CD4-positive, alpha-beta T cell treated with Interleukin-17A for 1 hour (primary cell): ENCODE measurements around the gene KCNQ2.

ENCODE experiments used
- DNase-seq: peaks from one replicate; pipeline ENCODE4 v3.0.0-alpha.2; 2020

KCNQ2 gene

DNA sequence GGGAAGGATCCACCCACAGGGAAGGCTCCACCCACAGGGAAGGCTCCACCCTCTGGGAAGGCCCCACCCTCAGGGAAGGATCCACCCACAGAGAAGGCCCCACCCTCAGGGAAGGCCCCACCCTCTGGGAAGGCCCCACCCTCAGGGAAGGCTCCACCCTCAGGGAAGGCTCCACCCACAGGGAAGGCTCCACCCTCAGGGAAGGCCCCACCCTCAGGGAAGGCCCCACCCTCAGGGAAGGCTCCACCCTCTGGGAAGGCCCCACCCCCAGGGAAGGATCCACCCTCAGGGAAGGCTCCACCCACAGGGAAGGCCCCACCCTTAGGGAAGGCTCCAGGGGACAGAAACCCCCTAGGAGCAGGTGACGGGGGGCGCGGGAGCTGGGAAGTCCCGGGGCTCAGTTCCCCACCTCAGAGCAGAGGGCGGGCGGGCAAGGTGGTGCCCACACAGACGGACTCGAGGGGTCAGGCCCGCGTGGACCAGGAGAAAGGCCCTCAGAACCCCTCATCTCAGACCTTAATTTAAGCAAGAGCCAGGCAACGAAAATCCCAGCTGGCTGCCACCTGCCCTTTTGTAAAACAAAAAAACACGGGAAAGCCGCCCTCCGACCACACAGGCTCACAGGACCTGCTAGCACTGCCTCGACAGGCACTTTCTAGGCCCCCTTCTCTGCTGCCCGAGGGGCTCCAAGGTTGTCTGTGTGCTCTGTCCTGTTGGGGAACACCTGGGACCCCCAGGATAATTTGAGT, 39.7 kb downstream of the KCNQ2 start:
- DNase-seq, result no peak

- no peak for DNase-seq
Measured at GRCh38 chr20:63431944-63432343, 40.5 kb downstream of the KCNQ2 start.

DNA sequence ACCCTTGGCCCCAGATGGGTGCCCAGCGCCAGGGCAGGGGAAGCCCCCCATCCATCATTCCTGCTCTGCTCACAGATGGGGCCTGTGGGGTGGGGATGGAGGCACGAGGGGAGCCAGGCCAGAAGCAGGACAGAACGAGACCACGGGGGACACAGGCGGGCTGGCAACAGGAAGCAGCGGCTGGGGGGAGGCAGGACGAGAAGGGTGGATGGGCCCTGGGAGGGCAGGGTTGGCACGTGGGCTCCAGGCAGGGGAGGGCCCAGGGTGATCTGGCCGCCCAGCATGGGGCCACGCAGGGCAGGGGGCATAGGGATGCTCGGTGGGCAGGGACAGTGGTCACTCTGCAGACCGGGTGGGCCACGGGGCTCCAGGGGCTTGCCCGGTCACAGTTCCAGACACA, 41.6 kb downstream of the KCNQ2 start:
- DNase-seq, result no peak

GRCh38 chr20:63429992-63430391, 42.5 kb downstream of the KCNQ2 start:
- DNase-seq, result no peak

GRCh38 chr20:63428906-63429575, 43.4 kb downstream of the KCNQ2 start:
- no peak for DNase-seq

DNA sequence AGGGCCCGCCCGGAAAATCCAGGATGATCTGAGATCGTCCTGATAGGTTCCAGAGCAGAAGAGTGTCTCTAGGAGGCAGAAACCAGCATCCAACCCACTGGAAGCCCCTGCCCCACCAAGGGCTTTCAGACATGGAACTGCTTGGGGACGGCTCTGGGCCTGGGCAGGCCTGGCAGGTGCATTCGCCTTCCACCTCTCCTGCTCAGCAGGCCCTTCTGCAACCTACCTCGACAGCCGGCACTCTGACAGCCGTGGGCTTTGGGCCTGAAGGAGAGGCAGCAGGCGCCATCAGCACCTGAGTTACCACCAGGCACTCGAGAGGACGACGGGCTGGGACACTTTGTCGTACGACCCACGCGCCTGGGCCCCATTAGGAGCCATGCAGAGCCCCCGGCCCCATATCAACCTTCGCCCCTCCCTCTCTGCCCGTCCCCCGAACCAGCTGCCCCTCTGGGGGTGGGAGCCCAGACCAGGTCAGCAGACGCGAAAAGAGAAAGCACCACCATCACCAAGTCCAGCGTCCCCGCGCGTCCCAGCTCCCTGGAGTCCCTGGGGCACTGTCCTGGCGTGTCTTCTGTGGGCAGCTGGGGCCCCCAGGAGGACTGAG, 44.6 kb downstream of the KCNQ2 start:
- no peak for DNase-seq

- no peak for DNase-seq
Measured at GRCh38 chr20:63427206-63427605, 45.2 kb downstream of the KCNQ2 start.

- no peak for DNase-seq
Measured at GRCh38 chr20:63425846-63426485, 46.5 kb downstream of the KCNQ2 start.

DNA sequence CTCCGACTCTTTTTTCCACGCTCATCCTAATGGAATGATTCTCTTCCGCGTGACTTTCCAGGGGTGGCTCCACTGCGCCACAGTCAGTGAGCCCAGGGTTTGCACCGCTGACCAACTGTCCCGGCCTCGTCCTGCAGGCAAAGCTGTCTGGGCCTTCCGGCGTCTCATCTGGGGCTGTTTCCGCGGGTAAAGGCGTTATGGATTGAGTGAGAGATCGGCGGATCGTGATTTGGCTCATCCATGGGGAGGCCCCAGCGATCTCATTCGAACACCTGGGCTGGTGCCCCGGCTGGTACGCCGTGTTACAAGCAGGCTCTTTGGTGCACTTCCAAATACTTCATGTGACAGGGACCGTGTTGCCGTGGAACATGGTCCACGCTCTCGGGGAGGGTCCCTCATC, 47.8 kb downstream of the KCNQ2 start:
- no peak for DNase-seq

DNA sequence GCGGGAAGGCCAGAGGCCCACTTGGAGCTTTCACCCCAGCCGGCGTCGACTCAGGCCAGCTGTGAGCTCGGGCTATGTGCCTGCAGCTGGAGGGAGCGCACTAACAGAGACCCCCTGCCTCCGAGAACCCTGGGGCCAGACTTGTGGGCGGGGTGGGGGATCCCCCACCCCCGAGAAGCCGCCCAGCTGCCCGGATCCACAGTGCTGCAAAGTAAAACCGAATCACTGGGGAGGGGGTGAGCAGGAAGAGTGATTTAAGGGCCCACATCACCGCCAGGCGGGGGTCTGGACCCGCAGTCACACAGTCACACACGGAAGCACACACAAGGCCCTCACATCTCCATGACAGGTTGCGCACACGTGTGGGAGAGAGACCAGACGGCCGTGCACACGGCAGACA, 48.7 kb downstream of the KCNQ2 start:
- no peak for DNase-seq

DNA sequence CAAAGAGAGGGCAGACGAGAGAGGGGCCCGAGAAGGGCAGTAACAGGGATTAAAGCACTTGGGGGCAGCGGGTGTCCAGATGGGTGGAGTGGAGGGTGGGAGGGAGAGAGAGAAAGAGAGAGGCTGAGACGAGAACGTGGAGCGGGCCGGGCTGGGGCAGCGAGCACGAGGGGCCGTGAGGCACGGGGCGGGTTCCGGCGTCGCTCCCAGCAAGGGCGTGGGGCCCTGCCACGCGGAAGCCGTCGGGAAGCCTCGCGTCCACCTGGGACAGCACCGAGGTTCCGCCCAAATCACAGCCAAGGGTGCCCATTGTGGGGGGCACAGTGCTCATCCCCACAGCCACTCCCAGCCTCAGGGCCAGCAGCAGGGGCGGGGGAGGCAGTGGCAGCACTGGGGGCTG, 49.8 kb downstream of the KCNQ2 start:
- no peak for DNase-seq

DNA sequence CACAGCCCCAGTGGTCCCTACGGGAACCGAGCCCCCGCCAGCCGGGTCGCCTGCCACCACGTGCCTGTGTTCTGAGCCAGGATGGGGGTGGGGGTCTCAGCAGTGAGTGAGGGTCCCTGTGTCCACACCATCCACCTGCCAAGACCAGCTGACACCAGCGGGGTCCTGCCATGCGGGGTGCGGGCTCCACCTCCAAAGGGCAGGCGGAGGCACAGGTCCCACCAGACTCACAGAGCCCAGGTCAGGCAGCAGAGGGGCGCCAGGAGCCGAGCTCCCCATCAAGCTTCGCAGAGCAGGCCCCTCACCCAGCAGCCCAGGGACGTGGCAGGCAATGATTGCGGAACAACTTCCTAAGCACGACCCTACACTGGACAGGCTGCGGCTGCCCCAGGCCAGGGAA, 50.5 kb downstream of the KCNQ2 start:
- no peak for DNase-seq

GRCh38 chr20:63421094-63421692, 51.3 kb downstream of the KCNQ2 start:
- DNase-seq, result no peak

DNA sequence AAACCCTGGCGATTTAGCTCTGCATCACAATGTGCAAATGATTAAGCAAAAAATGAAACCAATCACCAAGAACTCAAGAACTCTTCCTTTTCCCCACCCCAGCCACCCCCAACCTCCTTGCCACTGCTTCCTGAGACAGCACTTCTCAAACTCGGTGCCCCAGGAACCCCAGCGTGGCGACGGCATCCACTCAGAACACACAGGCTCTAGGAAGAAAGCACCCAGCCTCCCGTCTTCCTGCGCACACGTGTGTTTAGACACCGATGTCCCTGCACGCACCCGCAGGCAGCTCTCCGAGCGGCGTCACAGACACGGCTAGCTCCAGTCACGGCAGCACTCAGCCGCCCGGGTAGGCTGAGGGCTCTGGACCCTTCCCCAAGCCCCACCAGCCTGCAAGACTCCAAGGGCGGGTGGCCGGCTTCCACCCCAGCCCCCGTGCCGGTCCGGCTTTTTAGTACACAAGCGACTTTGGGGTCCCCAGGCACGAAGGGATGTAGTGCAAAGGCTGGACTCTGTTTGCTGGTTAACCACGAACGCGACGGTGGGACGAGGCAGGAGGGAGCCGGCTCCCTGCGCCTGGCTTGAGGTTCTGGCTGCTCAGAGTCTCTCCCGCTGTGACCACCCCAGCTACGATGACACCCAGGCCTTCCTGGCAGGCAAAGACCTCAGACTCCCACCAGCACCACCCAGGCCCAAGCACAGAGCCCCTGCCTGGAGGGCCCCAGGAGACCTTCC, 51.9 kb downstream of the KCNQ2 start:
- no peak for DNase-seq

DNA sequence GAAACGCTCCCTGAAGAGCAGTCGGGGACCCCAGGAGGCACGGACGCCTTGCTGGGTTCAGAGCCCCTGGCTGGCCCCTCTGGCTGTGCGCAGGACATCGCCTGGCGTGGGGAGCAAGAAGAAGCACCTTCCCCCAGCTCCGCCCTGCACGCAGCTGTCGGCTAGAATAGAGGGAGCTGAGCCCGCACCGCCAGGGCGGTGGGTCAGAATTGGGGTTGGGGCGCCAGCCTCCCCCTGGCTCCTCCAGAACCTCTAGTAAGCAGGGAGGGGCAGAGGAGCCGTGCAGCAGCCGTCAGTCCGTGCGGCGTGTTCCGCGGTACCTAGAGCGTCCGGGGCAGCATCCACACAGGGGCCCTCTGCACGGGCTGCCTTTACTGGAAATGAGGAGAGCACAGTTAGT, 53.2 kb downstream of the KCNQ2 start:
- DNase-seq, result no peak

DNA sequence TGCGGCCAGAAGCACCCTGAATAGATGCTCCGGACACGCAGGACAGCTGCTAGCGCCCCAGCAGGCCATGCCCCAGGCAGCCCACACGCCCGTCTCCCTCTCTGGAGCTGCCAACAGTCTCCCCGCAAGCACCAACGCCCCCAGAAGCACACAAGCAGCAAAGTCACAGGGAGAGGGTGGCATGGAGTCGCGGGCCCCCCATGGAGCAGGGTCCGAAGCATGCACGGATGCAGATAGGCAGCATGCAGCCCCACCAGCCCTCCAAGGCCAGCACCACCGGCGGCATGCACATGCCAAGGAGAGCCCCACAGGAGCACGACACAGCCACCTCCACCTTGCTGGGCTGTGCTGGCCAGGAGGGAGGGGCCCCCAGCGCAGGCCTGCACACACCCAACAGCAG, 53.8 kb downstream of the KCNQ2 start:
- no peak for DNase-seq

DNA sequence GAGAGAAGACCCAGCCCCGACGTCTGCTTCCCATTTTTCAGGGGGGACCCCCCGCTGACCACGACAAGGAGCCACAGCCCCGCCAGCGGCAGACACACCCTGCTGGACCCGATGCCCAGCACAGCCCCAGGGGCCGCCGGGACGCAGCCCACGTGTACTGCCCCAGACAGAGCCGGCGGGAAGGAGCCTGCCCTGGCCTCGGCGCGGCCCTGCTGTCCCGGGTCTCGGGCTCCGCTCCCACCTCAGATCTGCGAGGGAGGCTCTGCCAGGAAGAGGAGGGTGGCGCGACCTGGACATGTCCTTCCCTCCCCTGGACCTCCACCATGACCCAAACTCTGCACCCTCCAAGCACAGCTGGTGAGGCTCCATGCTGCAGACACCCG, 54.7 kb downstream of the KCNQ2 start:
- no peak for DNase-seq

GRCh38 chr20:63417097-63417737, 55.2 kb downstream of the KCNQ2 start:
- no peak for DNase-seq

- no peak for DNase-seq
Measured at GRCh38 chr20:63416631-63417030, 55.8 kb downstream of the KCNQ2 start.

- no peak for DNase-seq
Measured at GRCh38 chr20:63415647-63416391, 56.6 kb downstream of the KCNQ2 start.

DNA sequence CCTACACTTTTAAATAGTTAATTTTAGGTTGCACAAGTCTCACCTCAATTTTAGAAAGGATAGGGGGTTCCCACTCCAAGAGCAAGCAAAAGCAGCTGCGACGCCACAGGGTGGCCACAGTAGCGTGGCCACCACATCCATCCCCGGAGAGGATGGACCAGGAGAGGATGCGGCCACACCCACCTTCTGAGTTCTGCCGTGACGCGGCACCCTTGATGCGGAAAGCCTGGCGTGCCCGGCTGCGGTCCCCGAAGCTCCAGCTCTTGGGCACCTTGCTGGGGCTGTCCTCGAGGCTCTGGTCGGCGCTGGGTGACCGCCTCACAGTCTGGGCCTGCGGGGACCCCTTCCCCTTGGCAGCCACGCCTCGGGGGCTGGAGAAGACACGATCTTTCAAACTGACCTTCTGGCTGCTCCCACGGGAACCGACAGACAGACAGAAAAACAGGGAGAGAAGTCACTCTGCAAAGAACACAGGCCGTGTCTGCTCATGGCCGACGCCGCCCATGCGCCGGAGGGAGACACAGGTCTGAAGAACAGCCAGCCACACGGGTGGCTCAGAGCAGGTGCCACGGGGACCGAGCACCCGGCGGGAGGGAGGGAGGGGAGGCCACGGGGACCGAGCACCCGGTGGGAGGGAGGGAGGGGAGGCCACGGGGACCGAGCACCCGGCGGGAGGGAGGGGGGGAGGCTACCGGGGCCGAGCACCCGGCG, 57.6 kb downstream of the KCNQ2 start:
- DNase-seq, result no peak
